Measurements from ENCODE around the gene PTGS1.
"Not testable (repeated sequence)": the region's sequence is repeated elsewhere in the genome, so short reads cannot be mapped to it uniquely, and the experiment has no call there.

The PTGS1 gene

DNA sequence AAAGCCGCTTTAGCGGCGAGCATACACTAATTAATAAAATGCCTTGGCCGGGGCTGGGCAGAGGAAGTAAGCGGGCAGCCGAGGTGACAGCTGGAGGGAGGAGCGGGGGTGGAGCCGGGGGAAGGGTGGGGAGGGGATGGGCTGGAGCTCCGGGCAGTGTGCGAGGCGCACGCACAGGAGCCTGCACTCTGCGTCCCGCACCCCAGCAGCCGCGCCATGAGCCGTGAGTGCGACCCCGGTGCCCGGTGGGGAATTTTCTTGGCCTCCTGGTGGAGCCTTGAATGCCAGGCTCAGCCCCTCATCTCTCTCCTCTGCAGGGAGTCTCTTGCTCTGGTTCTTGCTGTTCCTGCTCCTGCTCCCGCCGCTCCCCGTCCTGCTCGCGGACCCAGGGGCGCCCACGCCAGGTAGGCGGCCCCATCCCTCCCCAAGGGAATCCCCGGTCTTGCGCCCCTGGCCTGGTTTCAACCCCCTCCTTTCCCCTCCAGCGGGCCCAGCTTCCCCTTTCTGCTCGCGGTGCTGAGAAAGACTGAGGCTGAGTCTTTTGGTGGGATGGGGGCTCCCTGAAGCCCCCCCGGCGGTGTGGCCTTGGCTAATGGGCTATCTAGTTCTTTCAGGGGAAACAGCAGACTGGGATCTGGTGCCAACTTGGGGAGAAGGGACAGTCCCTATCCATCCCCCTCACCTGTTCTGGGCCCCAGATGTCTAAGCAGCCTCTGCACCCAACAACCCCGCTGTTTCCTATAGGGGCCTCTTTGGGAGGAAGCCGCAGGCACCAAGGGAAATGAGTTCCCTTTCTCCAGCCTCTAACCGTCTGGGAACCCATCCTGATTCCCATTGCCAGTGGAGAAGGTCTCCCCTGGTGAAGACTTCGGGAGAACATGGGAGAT is at the start of gene PTGS1:
TSS of gene PTGS1 (plus strand) at position 156 of the 887 bp plus-strand sequence. CDS start at position 217, 61 bp downstream.
- Histone ChIP-seq H3K27ac (ENCODE audit: low read length) (no peak within 1 kb of the TSS), H3K4me3 (ENCODE audit: low read length) (peak within 1 kb of the TSS; percentile 56; the same call in 1 of the 2 replicates), H3K9me3 (ENCODE audit: control insufficient read depth, insufficient read depth, low read length) (no peaks in the 10 kb centered on the region), H3K27me3 (ENCODE audit: control insufficient read depth, insufficient read depth, low read length) (peaks cover 13% of the 10 kb centered on the region), H3K4me1 (ENCODE audit: control insufficient read depth, insufficient read depth, low read length) (peaks cover 6% of the 10 kb centered on the region), H3K36me3 (ENCODE audit: control insufficient read depth, insufficient read depth, low read length) (no peaks in the 10 kb centered on the region)
- WGBS (ENCODE audit: insufficient coverage, insufficient read length), result no CpG with 5 or more reads among the region's 39 CpGs
- no peak for DNase-seq (ENCODE audit: low read depth, low spot score)

DNA sequence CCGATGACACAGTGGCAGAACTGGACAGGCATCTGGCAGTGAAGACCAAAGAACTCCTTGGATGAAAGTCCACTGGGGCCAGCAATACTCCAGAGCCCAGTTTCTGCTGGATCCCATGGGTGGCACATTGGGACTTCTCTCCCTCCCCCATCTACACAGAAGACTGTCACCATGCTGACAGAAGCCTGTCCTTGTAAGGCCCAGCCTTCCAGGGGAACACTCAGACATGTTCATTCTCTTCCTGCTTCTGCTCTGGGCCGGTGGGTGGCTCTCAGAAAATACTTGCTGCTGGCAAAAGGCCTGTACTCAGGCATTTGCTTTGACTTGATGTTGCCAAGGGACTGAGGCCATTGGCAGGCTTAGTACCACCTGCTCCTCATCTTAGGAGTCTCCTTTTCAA is 48.3 kb upstream of the PTGS1 start:
- no peaks in the 10 kb centered on the region for H3K4me1 ChIP-seq (ENCODE audit: control insufficient read depth, insufficient read depth, low read length)
- no CpG with 5 or more reads among the region's 2 CpGs for whole genome bisulfite sequencing (ENCODE audit: insufficient coverage, insufficient read length)
- no peaks in the 10 kb centered on the region for H3K27me3 ChIP-seq (ENCODE audit: control insufficient read depth, insufficient read depth, low read length)
- H3K9me3 ChIP-seq (ENCODE audit: control insufficient read depth, insufficient read depth, low read length), result no peaks in the 10 kb centered on the region
- no peak overlapping the region for H3K27ac ChIP-seq (ENCODE audit: low read length)
- peaks cover 3% of the 10 kb centered on the region; the same call in 1 of the 2 replicates for H3K36me3 ChIP-seq (ENCODE audit: control insufficient read depth, insufficient read depth, low read length)
- no peak for DNase-seq (ENCODE audit: low read depth, low spot score)
- H3K4me3 ChIP-seq (ENCODE audit: low read length), result no peak overlapping the region

DNA sequence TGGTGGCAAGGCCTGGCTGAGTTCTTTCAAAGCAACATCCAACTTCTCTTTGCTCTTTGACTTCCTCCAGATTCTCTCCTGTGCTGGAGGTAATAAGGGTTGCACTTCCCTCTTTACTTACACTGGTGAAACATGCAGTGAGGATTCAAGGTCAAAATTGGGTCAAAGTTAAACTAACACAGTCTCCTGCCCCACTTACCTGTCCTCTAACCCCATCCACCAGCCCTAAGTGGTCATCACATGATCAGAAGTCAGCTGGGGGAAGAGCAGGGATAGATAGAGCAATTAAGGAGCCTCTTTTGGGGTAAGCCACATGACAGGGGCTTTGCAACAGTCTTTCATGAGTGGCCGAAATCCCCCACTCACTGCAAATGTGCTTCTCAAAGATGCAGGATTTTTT is 46.2 kb upstream of the PTGS1 start:
- not testable (repeated sequence) for H3K4me3 ChIP-seq (ENCODE audit: low read length); DNase-seq (ENCODE audit: low read depth, low spot score); H3K27ac ChIP-seq (ENCODE audit: low read length); H3K27me3 ChIP-seq (ENCODE audit: control insufficient read depth, insufficient read depth, low read length); H3K4me1 ChIP-seq (ENCODE audit: control insufficient read depth, insufficient read depth, low read length); H3K36me3 ChIP-seq (ENCODE audit: control insufficient read depth, insufficient read depth, low read length); H3K9me3 ChIP-seq (ENCODE audit: control insufficient read depth, insufficient read depth, low read length)
- WGBS (ENCODE audit: insufficient coverage, insufficient read length), result no CpG with 5 or more reads among the region's 1 CpG

DNA sequence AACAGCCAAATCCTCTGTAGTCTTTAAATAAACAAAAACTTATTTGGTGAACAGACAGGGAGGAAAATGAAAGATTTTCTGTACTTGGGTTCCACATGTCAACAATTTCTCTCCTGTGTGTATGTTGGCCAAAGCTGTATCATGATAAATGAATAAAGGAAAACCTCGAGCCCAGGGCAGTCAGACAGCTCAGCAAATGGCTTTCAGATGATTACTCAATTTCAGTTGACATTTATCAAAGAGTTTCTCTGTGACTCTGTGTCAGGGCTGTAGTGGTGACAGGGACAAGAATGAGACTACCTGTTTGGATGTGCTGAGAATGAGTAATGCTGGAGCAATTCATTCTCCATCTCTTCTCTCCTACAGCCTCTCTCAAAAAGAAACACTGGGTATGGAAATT is 45.7 kb upstream of the PTGS1 start:
- H3K27ac ChIP-seq (ENCODE audit: low read length), result no peak overlapping the region
- no peak for DNase-seq (ENCODE audit: low read depth, low spot score)
- H3K27me3 ChIP-seq (ENCODE audit: control insufficient read depth, insufficient read depth, low read length), result no peaks in the 10 kb centered on the region
- peaks cover 3% of the 10 kb centered on the region; the same call in 1 of the 2 replicates for H3K36me3 ChIP-seq (ENCODE audit: control insufficient read depth, insufficient read depth, low read length)
- no CpG with 5 or more reads among the region's 1 CpG for WGBS (ENCODE audit: insufficient coverage, insufficient read length)
- no peaks in the 10 kb centered on the region for H3K9me3 ChIP-seq (ENCODE audit: control insufficient read depth, insufficient read depth, low read length)
- no peaks in the 10 kb centered on the region for H3K4me1 ChIP-seq (ENCODE audit: control insufficient read depth, insufficient read depth, low read length)
- no peak overlapping the region for H3K4me3 ChIP-seq (ENCODE audit: low read length)

DNA sequence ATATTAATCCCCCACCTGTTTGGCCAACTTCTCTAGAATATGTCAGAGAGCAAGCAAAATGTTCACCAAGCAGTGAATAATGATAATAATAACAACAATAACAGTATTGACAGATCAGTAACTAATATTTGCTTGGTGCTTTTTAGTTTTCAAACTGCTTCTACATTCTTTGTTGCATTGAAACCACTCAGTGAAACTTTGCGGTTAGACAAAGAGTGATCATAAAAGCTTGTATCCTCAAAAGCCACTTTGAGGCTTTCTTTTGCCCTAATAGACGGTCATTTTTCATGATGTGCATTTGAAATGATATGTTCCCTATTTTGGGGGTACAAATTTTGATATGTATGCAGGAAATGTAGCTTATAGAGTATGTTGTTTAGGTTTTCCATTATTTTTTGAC is 43.6 kb upstream of the PTGS1 start:
- Histone ChIP-seq H3K27me3 (ENCODE audit: control insufficient read depth, insufficient read depth, low read length) (no peaks in the 10 kb centered on the region), H3K4me3 (ENCODE audit: low read length) (no peak overlapping the region), H3K4me1 (ENCODE audit: control insufficient read depth, insufficient read depth, low read length) (no peaks in the 10 kb centered on the region), H3K36me3 (ENCODE audit: control insufficient read depth, insufficient read depth, low read length) (peaks cover 3% of the 10 kb centered on the region; the same call in 1 of the 2 replicates), H3K9me3 (ENCODE audit: control insufficient read depth, insufficient read depth, low read length) (no peaks in the 10 kb centered on the region), H3K27ac (ENCODE audit: low read length) (no peak overlapping the region)
- no CpG with 5 or more reads among the region's 2 CpGs for WGBS (ENCODE audit: insufficient coverage, insufficient read length)
- no peak for DNase-seq (ENCODE audit: low read depth, low spot score)

DNA sequence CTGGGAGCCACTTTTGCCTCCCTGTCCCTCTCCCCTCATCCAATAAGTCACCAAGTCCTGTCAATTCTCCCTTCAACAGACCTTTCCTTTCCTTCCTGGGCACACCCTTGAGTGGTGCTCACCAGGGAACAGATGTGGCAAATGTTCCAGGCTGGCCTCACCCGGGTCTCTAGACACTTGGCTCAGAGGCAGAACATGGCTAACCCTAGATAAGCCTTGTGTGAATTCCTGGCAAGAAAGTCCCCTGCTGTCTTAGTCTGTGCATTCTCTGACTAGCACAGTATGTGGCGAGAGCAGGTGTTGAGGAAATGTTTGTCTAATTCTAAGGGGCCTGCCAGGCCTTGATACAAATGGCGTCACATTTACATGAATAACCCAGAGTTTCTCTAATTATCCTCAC is 41.2 kb upstream of the PTGS1 start:
- Histone ChIP-seq H3K27ac (ENCODE audit: low read length) (no peak overlapping the region), H3K36me3 (ENCODE audit: control insufficient read depth, insufficient read depth, low read length) (no peaks in the 10 kb centered on the region), H3K4me1 (ENCODE audit: control insufficient read depth, insufficient read depth, low read length) (peaks cover 2% of the 10 kb centered on the region; the same call in 1 of the 2 replicates), H3K27me3 (ENCODE audit: control insufficient read depth, insufficient read depth, low read length) (no peaks in the 10 kb centered on the region), H3K9me3 (ENCODE audit: control insufficient read depth, insufficient read depth, low read length) (no peaks in the 10 kb centered on the region), H3K4me3 (ENCODE audit: low read length) (no peak overlapping the region)
- WGBS (ENCODE audit: insufficient coverage, insufficient read length), result no CpG with 5 or more reads among the region's 3 CpGs
- no peak for DNase-seq (ENCODE audit: low read depth, low spot score)

DNA sequence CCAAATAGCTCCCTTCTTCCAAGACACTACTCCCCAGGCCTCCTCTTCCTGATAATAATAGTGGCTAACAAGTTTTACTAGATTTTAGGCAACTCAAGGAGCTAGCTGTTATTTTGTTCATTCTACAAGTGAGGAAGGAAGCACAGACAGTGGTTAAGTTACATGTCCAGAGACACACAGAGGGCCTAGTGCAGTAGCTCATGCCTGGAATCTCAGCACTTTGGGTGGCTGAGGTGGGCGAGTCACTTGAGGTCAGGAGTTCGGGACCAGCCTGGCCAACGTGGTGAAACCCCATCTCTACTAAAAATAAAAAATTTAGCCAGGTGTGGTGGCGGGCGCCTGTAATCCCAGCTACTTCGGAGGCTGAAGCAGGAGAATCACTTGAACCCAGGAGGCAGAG is 40.4 kb upstream of the PTGS1 start:
- H3K27ac ChIP-seq (ENCODE audit: low read length); H3K9me3 ChIP-seq (ENCODE audit: control insufficient read depth, insufficient read depth, low read length); H3K4me3 ChIP-seq (ENCODE audit: low read length); H3K27me3 ChIP-seq (ENCODE audit: control insufficient read depth, insufficient read depth, low read length); H3K36me3 ChIP-seq (ENCODE audit: control insufficient read depth, insufficient read depth, low read length); H3K4me1 ChIP-seq (ENCODE audit: control insufficient read depth, insufficient read depth, low read length); DNase-seq (ENCODE audit: low read depth, low spot score): not testable (repeated sequence)
- WGBS (ENCODE audit: insufficient coverage, insufficient read length), result no CpG with 5 or more reads among the region's 6 CpGs

DNA sequence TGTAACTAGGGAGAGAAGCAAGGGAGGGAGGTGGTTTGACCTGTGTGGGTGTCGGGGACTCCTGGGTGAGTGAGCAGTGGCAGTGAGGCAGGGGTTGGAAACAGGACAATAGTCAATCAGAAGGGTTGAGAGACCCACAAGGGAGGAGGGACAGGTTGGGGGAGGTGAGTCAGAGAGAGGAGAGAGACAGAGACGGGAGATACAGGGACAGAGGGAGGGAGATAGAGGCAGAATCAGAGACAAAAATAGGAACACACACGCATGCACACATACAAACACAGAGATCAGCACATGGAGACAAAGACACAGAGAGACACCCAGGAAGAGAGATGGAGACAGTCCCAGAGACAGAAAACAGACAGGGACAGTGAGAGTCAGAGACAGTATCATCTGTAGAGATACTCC is 39.3 kb upstream of the PTGS1 start:
- Histone ChIP-seq H3K4me3 (ENCODE audit: low read length) (no peak overlapping the region), H3K4me1 (ENCODE audit: control insufficient read depth, insufficient read depth, low read length) (peaks cover 3% of the 10 kb centered on the region; the same call in 1 of the 2 replicates), H3K27ac (ENCODE audit: low read length) (no peak overlapping the region), H3K36me3 (ENCODE audit: control insufficient read depth, insufficient read depth, low read length) (no peaks in the 10 kb centered on the region), H3K9me3 (ENCODE audit: control insufficient read depth, insufficient read depth, low read length) (no peaks in the 10 kb centered on the region), H3K27me3 (ENCODE audit: control insufficient read depth, insufficient read depth, low read length) (no peaks in the 10 kb centered on the region)
- no peak for DNase-seq (ENCODE audit: low read depth, low spot score)
- WGBS (ENCODE audit: insufficient coverage, insufficient read length), result no CpG with 5 or more reads among the region's 3 CpGs

DNA sequence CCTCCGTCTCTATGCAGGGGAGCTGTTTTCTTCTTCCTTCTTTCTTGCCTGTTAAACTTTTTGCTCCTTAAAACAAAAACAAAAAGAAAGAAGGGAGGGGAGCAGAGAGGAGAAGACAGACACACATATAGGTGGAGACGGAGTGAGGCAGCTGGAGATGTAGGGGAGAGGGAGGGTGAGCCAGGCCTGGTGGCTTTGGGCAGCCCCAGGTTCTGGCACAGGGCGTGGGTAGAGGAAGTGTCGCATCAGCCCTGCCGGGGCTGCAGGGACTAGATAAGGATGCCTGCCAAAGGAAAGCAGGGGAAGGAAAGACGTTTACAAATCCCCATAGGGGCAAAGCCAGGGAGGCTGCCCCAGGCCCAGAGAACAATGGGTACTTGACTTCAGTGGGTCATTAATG is 38.7 kb upstream of the PTGS1 start:
- Histone ChIP-seq H3K4me3 (ENCODE audit: low read length) (no peak overlapping the region), H3K4me1 (ENCODE audit: control insufficient read depth, insufficient read depth, low read length) (peaks cover 7% of the 10 kb centered on the region; the same call in 1 of the 2 replicates), H3K36me3 (ENCODE audit: control insufficient read depth, insufficient read depth, low read length) (no peaks in the 10 kb centered on the region), H3K27ac (ENCODE audit: low read length) (no peak overlapping the region), H3K9me3 (ENCODE audit: control insufficient read depth, insufficient read depth, low read length) (no peaks in the 10 kb centered on the region), H3K27me3 (ENCODE audit: control insufficient read depth, insufficient read depth, low read length) (no peaks in the 10 kb centered on the region)
- no peak for DNase-seq (ENCODE audit: low read depth, low spot score)
- no CpG with 5 or more reads among the region's 6 CpGs for WGBS (ENCODE audit: insufficient coverage, insufficient read length)

DNA sequence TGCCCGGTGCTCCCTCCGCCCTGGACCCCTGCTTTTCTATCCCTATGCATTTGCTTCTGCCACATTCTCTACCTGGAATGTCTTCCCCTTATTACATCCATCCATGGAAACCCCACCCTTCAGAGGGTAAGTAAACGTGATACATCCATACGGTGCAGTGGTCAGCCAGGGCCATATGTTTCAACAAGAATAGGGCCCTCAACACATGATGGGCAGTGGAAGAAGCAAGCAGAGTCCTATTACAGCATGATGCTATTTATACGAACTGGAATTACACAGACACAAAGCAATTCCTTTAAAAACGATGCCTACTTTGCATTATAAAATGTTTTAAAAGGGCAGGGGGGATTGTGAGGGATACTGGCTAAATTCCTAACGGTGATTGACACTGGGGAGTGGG is 38.2 kb upstream of the PTGS1 start:
- Histone ChIP-seq H3K27me3 (ENCODE audit: control insufficient read depth, insufficient read depth, low read length) (no peaks in the 10 kb centered on the region), H3K36me3 (ENCODE audit: control insufficient read depth, insufficient read depth, low read length) (no peaks in the 10 kb centered on the region), H3K9me3 (ENCODE audit: control insufficient read depth, insufficient read depth, low read length) (no peaks in the 10 kb centered on the region), H3K4me1 (ENCODE audit: control insufficient read depth, insufficient read depth, low read length) (peaks cover 10% of the 10 kb centered on the region), H3K27ac (ENCODE audit: low read length) (no peak overlapping the region), H3K4me3 (ENCODE audit: low read length) (no peak overlapping the region)
- no CpG with 5 or more reads among the region's 7 CpGs for WGBS (ENCODE audit: insufficient coverage, insufficient read length)
- DNase-seq (ENCODE audit: low read depth, low spot score), result no peak
